H54 (cell line): ENCODE data around the gene SPATA2.

Experiments
- DNase-seq: peaks from one replicate; pipeline ENCODE4 v3.0.0; 2011; ENCODE audit warnings: low spot score, mixed read lengths; ENCODE audit not compliant: insufficient read length
- FAIRE-seq: peaks from 3 replicates; lab custom pipeline; 2011; peaks lifted over from hg19 to GRCh38; lab: Jason Lieb, UNC
- POLR2A ChIP-seq: IDR thresholded peaks from 2 replicates; pipeline ENCODE4 v1.6.1; 2011; ENCODE audit warnings: low read depth, mild to moderate bottlenecking, low read length

SPATA2 gene

GRCh38 chr20:49889001-49889934 lies 26.1 kb downstream of the SPATA2 start:
- no peak for TF ChIP-seq POLR2A
- FAIRE-seq (no peak), DNase-seq (no peak)

- peak; percentile 93 for DNase-seq
- no peak for FAIRE-seq
- no peak for TF ChIP-seq POLR2A
Measured at GRCh38 chr20:49888212-49889000, 26.9 kb downstream of the SPATA2 start.

- no peak for FAIRE-seq
- no peak for TF ChIP-seq POLR2A
Measured at GRCh38 chr20:49887251-49888211, 27.8 kb downstream of the SPATA2 start.

GRCh38 chr20:49886571-49887213 lies 28.6 kb downstream of the SPATA2 start:
- no peak for TF ChIP-seq POLR2A
- no peak for FAIRE-seq
- DNase-seq, result no peak

More at GRCh38 chr20:49887251-49888211, 27.8 kb downstream of the SPATA2 start:
- DNase-seq, result no peak

GRCh38 chr20:49885558-49886332 lies 29.6 kb downstream of the SPATA2 start:
- TF ChIP-seq POLR2A, result no peak
- FAIRE-seq (no peak), DNase-seq (no peak)

- TF ChIP-seq POLR2A, result no peak
- FAIRE-seq, result no peak
- DNase-seq, result no peak
Measured at GRCh38 chr20:49883246-49883802, 32.0 kb downstream of the SPATA2 start.

- no peak for TF ChIP-seq POLR2A
- FAIRE-seq (no peak), DNase-seq (no peak)
Measured at GRCh38 chr20:49882171-49882970, 33.0 kb downstream of the SPATA2 start.

GRCh38 chr20:49880724-49881445 lies 34.4 kb downstream of the SPATA2 start:
- DNase-seq (no peak), FAIRE-seq (no peak)
- no peak for TF ChIP-seq POLR2A

- TF ChIP-seq POLR2A, result no peak
- FAIRE-seq (no peak), DNase-seq (no peak)
Measured at GRCh38 chr20:49880177-49880576, 35.2 kb downstream of the SPATA2 start.

- DNase-seq (no peak), FAIRE-seq (no peak)
- TF ChIP-seq POLR2A, result no peak
Measured at GRCh38 chr20:49878977-49879376, 36.4 kb downstream of the SPATA2 start.
